Neural cell (in vitro differentiated cells): ENCODE results near the gene AGL. TPM values are rescaled to one million over a fixed set of nuclear protein-coding genes. Genes with fewer than 3 reads are reported as not detected.

Experiments used
- H2AFZ ChIP-seq: fragments of 200-600, 300-800 bp; sonication (generic), shearing (Covaris generic); 2 replicates; pipeline ENCODE4 v1.6.0; 2014; ENCODE audit warnings: low read depth, mild to moderate bottlenecking, antibody characterized with exemption, low read length, moderate library complexity
- H3F3A ChIP-seq: fragments of 200-600 bp; shearing (Covaris generic); 2 replicates; pipeline ENCODE4 v1.6.1; 2016; ENCODE audit warnings: mild to moderate bottlenecking, moderate library complexity, mixed read lengths, antibody characterized with exemption, low read length; ENCODE audit not compliant: insufficient read depth, poor library complexity, severe bottlenecking
- H3K27ac ChIP-seq: fragments of 200-600, 300-800 bp; sonication (generic), shearing (Covaris generic); 2 replicates; pipeline ENCODE4 v1.5.1; 2014; ENCODE audit warnings: mild to moderate bottlenecking, low read length, moderate library complexity
- H3K27me3 ChIP-seq: fragments of 300-800, 200-600 bp; sonication (generic), shearing (Covaris generic); 2 replicates; pipeline ENCODE4 v1.6.0; 2014; ENCODE audit warnings: mild to moderate bottlenecking, low read depth, low read length, moderate library complexity; ENCODE audit not compliant: insufficient read depth
- H3K36me3 ChIP-seq: fragments of 300-800, 200-600 bp; sonication (generic), shearing (Covaris generic); 2 replicates; pipeline ENCODE4 v1.5.1; 2014; ENCODE audit warnings: mild to moderate bottlenecking, antibody characterized with exemption, low read length, moderate library complexity; ENCODE audit not compliant: insufficient read depth
- H3K4me2 ChIP-seq: fragments of 300-800, 200-600 bp; sonication (generic), shearing (Covaris generic); 2 replicates; pipeline ENCODE4 v1.6.0; 2014; ENCODE audit warnings: mild to moderate bottlenecking, low read length
- H3K4me3 ChIP-seq: fragments of 300-800, 200-600 bp; sonication (generic), shearing (Covaris generic); 2 replicates; pipeline ENCODE4 v1.5.1; 2014; ENCODE audit warnings: mild to moderate bottlenecking, low read length, moderate library complexity
- H3K79me2 ChIP-seq: fragments of 200-600 bp; shearing (Covaris generic); replicated peaks from 2 replicates; pipeline ENCODE4 v1.6.0; 2014; ENCODE audit warnings: mild to moderate bottlenecking, low read length, moderate library complexity; ENCODE audit not compliant: insufficient read depth
- H3K9ac ChIP-seq: fragments of 300-800, 200-600 bp; sonication (generic), shearing (Covaris generic); 2 replicates; pipeline ENCODE4 v1.6.1; 2016; ENCODE audit warnings: mild to moderate bottlenecking, low read length, mixed read lengths
- H3K9me2 ChIP-seq: fragments of 200-600 bp; shearing (Covaris generic); 2 replicates; pipeline ENCODE4 v1.6.1; 2016; ENCODE audit warnings: mild to moderate bottlenecking, low read length, mixed read lengths; ENCODE audit not compliant: insufficient read depth
- H3K9me3 ChIP-seq: fragments of 200-600, 300-800 bp; sonication (generic), shearing (Covaris generic); 2 replicates; pipeline ENCODE4 v1.6.1; 2016; ENCODE audit warnings: mild to moderate bottlenecking, mixed run types, low read length, moderate library complexity, mixed read lengths
- H4K20me1 ChIP-seq: fragments of 200-600 bp; shearing (Covaris generic); 2 replicates; pipeline ENCODE4 v1.6.1; 2016; ENCODE audit warnings: mild to moderate bottlenecking, mixed run types; ENCODE audit not compliant: insufficient read depth
- EP300 ChIP-seq: fragments of 450-650 bp; conservative IDR thresholded peaks from 2 replicates; pipeline ENCODE4 v1.6.1; 2014; ENCODE audit warnings: antibody characterized with exemption, mild to moderate bottlenecking, moderate library complexity; ENCODE audit not compliant: poor library complexity, severe bottlenecking
- EZH2 ChIP-seq: fragments of 200-600, 300-800 bp; shearing (Covaris generic), sonication (generic); IDR thresholded peaks from 2 replicates; pipeline ENCODE4 v1.6.1; 2014; ENCODE audit warnings: antibody characterized with exemption, low read length, borderline replicate concordance, mild to moderate bottlenecking; ENCODE audit not compliant: insufficient read depth, poor library complexity, severe bottlenecking
- MXI1 ChIP-seq: fragments of 450-650 bp; conservative IDR thresholded peaks from 2 replicates; pipeline ENCODE4 v1.6.1; 2014; ENCODE audit warnings: antibody characterized with exemption, mild to moderate bottlenecking; ENCODE audit not compliant: poor library complexity, severe bottlenecking
- POLR2AphosphoS5 ChIP-seq: IDR thresholded peaks from 2 replicates; pipeline ENCODE4 v1.6.1; 2012
- RAD21 ChIP-seq: fragments of 450-650 bp; conservative IDR thresholded peaks from 2 replicates; pipeline ENCODE4 v1.6.1; 2014; ENCODE audit warnings: antibody characterized with exemption, mild to moderate bottlenecking, moderate library complexity
- SMC3 ChIP-seq: fragments of 450-650 bp; conservative IDR thresholded peaks from 2 replicates; pipeline ENCODE4 v1.6.1; 2014; ENCODE audit warnings: antibody characterized with exemption, mild to moderate bottlenecking, moderate library complexity; ENCODE audit not compliant: poor library complexity
- TAF1 ChIP-seq: IDR thresholded peaks from 2 replicates; pipeline ENCODE4 v1.6.1; 2012; ENCODE audit warnings: low read depth
- polyA plus RNA-seq: library from polyadenylated mRNA; depleted of rRNA; stranded (reverse); fragments of >200 nt; gene quantifications from 2 replicates; pipeline ENCODE4 v1.2.3, GENCODE V29; 2014
- TF ChIP-seq, protein P1 (sequence below): fragments of 450-650 bp; IDR thresholded peaks from 2 replicates; pipeline ENCODE4 v1.5.1; 2014; ENCODE audit warnings: antibody characterized with exemption, mild to moderate bottlenecking, moderate library complexity; ENCODE audit not compliant: poor library complexity, severe bottlenecking
- TF ChIP-seq, protein P2 (sequence below): IDR thresholded peaks from 2 replicates; pipeline ENCODE4 v1.6.1; 2012; ENCODE audit warnings: borderline replicate concordance

AGL gene
- polyA plus RNA-seq, 1 donor from 2014 or later: 17.7 TPM

DNA sequence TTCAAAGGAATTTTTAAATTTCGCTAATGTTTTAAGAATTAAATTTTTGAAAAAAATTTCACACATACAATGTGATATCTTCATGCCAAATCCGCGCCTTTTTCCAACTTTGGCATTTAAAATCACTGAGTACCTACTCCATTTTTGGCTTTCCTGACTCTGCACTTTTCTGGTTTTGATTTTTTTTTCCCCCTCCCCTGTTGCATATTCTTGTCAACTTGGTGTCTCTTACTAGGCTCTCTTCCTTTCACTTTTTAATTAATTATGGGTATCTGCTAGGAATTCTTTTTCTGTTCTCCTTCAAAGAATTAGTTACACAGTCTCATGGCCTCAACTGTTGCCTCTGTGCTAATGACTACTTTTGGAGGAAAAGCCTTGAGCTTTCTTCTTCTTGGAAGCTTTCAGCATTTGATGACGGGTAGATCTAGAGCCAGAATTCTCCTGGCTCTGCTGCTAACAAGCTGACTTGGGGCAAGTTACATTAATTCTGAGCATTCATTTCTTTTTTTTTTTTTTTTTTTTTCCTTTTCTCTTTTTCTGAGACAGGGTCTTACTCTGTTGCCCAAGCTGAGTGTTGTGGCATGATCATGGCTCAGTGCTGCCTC, 1.8 kb downstream of the AGL start:
- Histone ChIP-seq H3K79me2 (peaks cover 10% of the 10 kb centered on the region), H3K27ac (no peak overlapping the region), H3F3A (no peaks in the 10 kb centered on the region), H4K20me1 (no peaks in the 10 kb centered on the region), H3K4me2 (no peak overlapping the region), H3K9me3 (no peaks in the 10 kb centered on the region), H3K9me2 (no peaks in the 10 kb centered on the region), H2AFZ (no peak overlapping the region), H3K36me3 (no peaks in the 10 kb centered on the region), H3K4me3 (peak overlapping the region; percentile 90), H3K9ac (no peak overlapping the region), H3K27me3 (no peaks in the 10 kb centered on the region)
- no peak for TF ChIP-seq EZH2
- TF ChIP-seq EP300: no peak
- no peak for TF ChIP-seq POLR2AphosphoS5
- TF ChIP-seq TAF1: no peak
- TF ChIP-seq RAD21: no peak
- TF ChIP-seq SMC3: no peak
- TF ChIP-seq, protein P1, sequence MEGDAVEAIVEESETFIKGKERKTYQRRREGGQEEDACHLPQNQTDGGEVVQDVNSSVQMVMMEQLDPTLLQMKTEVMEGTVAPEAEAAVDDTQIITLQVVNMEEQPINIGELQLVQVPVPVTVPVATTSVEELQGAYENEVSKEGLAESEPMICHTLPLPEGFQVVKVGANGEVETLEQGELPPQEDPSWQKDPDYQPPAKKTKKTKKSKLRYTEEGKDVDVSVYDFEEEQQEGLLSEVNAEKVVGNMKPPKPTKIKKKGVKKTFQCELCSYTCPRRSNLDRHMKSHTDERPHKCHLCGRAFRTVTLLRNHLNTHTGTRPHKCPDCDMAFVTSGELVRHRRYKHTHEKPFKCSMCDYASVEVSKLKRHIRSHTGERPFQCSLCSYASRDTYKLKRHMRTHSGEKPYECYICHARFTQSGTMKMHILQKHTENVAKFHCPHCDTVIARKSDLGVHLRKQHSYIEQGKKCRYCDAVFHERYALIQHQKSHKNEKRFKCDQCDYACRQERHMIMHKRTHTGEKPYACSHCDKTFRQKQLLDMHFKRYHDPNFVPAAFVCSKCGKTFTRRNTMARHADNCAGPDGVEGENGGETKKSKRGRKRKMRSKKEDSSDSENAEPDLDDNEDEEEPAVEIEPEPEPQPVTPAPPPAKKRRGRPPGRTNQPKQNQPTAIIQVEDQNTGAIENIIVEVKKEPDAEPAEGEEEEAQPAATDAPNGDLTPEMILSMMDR: no peak
- TF ChIP-seq, protein P2, sequence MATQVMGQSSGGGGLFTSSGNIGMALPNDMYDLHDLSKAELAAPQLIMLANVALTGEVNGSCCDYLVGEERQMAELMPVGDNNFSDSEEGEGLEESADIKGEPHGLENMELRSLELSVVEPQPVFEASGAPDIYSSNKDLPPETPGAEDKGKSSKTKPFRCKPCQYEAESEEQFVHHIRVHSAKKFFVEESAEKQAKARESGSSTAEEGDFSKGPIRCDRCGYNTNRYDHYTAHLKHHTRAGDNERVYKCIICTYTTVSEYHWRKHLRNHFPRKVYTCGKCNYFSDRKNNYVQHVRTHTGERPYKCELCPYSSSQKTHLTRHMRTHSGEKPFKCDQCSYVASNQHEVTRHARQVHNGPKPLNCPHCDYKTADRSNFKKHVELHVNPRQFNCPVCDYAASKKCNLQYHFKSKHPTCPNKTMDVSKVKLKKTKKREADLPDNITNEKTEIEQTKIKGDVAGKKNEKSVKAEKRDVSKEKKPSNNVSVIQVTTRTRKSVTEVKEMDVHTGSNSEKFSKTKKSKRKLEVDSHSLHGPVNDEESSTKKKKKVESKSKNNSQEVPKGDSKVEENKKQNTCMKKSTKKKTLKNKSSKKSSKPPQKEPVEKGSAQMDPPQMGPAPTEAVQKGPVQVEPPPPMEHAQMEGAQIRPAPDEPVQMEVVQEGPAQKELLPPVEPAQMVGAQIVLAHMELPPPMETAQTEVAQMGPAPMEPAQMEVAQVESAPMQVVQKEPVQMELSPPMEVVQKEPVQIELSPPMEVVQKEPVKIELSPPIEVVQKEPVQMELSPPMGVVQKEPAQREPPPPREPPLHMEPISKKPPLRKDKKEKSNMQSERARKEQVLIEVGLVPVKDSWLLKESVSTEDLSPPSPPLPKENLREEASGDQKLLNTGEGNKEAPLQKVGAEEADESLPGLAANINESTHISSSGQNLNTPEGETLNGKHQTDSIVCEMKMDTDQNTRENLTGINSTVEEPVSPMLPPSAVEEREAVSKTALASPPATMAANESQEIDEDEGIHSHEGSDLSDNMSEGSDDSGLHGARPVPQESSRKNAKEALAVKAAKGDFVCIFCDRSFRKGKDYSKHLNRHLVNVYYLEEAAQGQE: no peak
- TF ChIP-seq MXI1: no peak

DNA sequence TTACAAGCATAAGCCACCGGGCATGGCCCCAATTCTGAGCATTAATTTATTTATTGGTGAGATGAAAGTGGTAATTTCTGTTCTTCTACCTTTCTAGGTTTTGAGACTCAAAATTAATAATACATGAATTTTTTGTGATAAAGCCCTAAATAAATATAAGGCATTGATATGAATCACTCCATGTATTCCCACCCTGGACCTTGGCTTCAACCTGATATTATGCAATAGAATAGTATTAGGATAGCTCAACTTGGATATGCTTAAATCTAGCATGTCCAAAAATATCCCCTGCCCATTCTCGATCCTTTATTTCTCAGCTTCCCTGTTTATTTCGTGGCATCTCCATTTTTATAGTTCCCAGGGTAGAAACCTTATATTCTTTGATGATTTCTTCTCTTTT, 2.5 kb downstream of the AGL start:
- TF ChIP-seq RAD21: no peak
- TF ChIP-seq MXI1: no peak
- no peak for TF ChIP-seq SMC3
- TF ChIP-seq TAF1: no peak
- no peak for TF ChIP-seq EZH2
- TF ChIP-seq, protein P2: no peak
- no peak for TF ChIP-seq EP300
- no peak for TF ChIP-seq POLR2AphosphoS5
- TF ChIP-seq, protein P1: no peak

More for the DNA sequence above, 2.5 kb downstream of the AGL start:
- Histone ChIP-seq H3F3A (no peaks in the 10 kb centered on the region), H3K9ac (no peak overlapping the region), H3K4me3 (peak overlapping the region; percentile 19), H3K9me3 (no peaks in the 10 kb centered on the region), H2AFZ (no peak overlapping the region), H3K4me2 (no peak overlapping the region), H3K27me3 (no peaks in the 10 kb centered on the region), H3K79me2 (peaks cover 10% of the 10 kb centered on the region), H4K20me1 (no peaks in the 10 kb centered on the region), H3K27ac (no peak overlapping the region), H3K36me3 (no peaks in the 10 kb centered on the region), H3K9me2 (no peaks in the 10 kb centered on the region)
